Measurements from ENCODE around the gene FIGN.

DNA sequence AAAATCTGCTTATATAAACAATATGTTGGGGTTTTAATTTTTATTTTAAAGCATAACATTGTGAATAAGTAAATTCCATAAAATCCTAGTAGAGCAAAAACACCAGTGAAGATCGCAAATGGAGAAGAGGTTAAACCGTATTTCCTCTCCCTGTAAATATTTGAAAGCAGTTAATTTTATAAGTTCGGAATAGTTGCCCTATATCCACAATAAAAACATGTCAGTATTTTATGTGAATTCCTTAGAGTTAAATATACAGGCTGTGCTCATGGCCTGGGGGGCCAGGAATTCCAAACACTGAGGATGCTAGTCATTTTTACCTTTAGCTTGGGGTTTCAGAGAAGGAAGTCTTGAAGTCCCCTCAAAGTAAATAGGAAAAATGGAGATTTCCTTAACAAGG is 135.0 kb downstream of the FIGN start:
- TF ChIP-seq EZH2 (IDR thresholded peaks at IDR 0.05) (no peak), POLR2AphosphoS5 (IDR thresholded peaks at IDR 0.05; ENCODE audit: borderline replicate concordance, low read depth, low read length) (no peak)

Data from SK-N-MC (cell line).